Measurements from ENCODE around the gene C8A.

The C8A gene

DNA sequence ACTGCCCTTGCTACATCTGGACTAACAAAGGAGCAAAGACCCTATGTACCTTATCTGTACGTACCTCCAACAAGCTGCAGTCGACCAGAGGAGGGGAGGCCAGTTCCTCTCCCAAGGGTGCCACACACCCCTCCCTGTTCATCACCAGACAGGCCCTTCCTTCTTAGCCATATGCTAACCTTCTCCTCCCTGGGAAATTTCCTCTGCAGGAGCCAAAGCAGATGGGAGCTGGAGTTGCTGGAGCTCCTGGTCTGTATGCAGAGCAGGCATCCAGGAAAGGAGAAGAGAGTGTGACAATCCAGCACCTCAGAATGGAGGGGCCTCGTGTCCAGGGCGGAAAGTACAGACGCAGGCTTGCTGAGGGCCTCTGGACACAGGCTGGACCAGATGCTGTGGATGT is 62.8 kb downstream of the C8A start:
- Mint-ChIP-seq H3K27ac (no peak overlapping the region), H3K4me1 (ENCODE audit: low read depth) (no peaks in the 10 kb centered on the region), H3K27me3 (peaks cover 5% of the 10 kb centered on the region), H3K4me3 (no peak overlapping the region), H3K9me3 (ENCODE audit: low read depth) (no peaks in the 10 kb centered on the region), H3K36me3 (no peaks in the 10 kb centered on the region)

DNA sequence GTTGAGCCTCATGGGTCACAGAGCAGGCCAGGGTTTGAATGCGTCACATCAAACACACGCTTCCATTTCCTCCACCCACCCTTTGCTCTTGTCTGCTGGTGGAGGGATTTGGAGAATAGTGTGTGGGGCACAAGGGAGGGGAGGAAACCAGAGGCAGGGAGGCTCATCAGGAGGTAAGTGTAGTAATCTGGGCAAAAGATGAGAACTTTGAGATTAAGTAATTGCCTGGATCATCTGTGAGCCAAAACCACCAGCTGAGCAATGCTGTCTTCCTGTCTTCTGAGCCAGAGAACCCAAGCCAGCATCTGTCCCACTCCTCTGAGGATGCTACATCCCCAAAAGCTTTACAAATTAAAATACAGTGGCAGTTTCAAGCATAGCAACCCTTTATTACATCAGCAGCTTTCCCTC is 66.0 kb downstream of the C8A start:
- H3K4me1 Mint-ChIP-seq (ENCODE audit: low read depth) = no peaks in the 10 kb centered on the region
- H3K27ac Mint-ChIP-seq = no peak overlapping the region
- no peaks in the 10 kb centered on the region for H3K9me3 Mint-ChIP-seq (ENCODE audit: low read depth)
- H3K36me3 Mint-ChIP-seq = no peaks in the 10 kb centered on the region
- H3K27me3 Mint-ChIP-seq = peaks cover 4% of the 10 kb centered on the region
- H3K4me3 Mint-ChIP-seq = no peak overlapping the region

DNA sequence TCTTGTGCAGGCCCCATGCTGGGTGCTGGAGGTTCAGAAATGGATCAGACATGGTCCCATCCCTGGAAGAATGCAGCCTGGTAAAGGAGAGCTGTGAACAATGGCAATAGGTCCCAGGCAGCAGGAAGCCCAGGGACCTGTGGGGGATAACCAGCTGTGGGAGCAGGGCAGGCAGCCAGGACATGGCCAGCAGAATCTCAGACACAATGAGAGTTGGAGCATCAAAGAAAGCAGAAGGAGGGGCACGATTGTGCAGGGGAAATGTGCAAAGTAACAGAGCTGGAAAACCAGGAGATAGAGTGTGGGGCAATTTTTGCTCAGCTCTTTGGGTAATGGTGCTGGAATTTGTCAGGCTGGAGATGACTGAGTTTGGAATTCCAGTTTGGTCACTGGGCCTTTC is 66.9 kb downstream of the C8A start:
- no peaks in the 10 kb centered on the region for H3K9me3 Mint-ChIP-seq (ENCODE audit: low read depth)
- H3K4me1 Mint-ChIP-seq (ENCODE audit: low read depth) = no peaks in the 10 kb centered on the region
- peaks cover 4% of the 10 kb centered on the region for H3K27me3 Mint-ChIP-seq
- H3K27ac Mint-ChIP-seq = no peak overlapping the region
- H3K4me3 Mint-ChIP-seq = no peak overlapping the region
- no peaks in the 10 kb centered on the region for H3K36me3 Mint-ChIP-seq

GRCh38 chr1:56922070-56922469 is 67.5 kb downstream of the C8A start:
- H3K27me3 Mint-ChIP-seq = peaks cover 4% of the 10 kb centered on the region
- H3K4me1 Mint-ChIP-seq (ENCODE audit: low read depth) = no peaks in the 10 kb centered on the region
- no peak overlapping the region for H3K27ac Mint-ChIP-seq
- H3K4me3 Mint-ChIP-seq = no peak overlapping the region
- H3K9me3 Mint-ChIP-seq (ENCODE audit: low read depth) = no peaks in the 10 kb centered on the region
- H3K36me3 Mint-ChIP-seq = no peaks in the 10 kb centered on the region

DNA sequence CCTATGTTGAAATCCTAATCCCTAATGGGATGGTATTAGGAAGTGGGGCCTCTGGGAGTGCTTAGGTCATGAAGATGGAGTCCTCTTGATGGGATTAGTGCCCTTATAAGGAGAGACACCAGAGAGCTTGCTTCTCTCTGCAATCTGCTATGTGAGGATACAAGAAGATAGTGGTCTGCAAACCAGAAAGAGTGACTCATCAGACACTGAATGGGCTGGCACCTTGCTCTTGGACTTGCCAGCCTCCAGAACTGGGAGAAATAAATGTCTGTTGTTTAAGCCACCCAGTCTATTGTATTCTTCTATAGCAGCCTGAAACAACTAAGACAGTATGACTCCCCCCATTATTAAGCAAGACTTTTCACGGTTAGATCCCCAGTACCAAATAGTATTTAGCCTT is 67.9 kb downstream of the C8A start:
- H3K4me3 Mint-ChIP-seq = no peak overlapping the region
- no peaks in the 10 kb centered on the region for H3K4me1 Mint-ChIP-seq (ENCODE audit: low read depth)
- peaks cover 4% of the 10 kb centered on the region for H3K27me3 Mint-ChIP-seq
- no peak overlapping the region for H3K27ac Mint-ChIP-seq
- no peaks in the 10 kb centered on the region for H3K36me3 Mint-ChIP-seq
- H3K9me3 Mint-ChIP-seq (ENCODE audit: low read depth) = no peaks in the 10 kb centered on the region

GRCh38 chr1:56923201-56923600 is 68.6 kb downstream of the C8A start:
- Mint-ChIP-seq H3K9me3 (ENCODE audit: low read depth) (no peaks in the 10 kb centered on the region), H3K27ac (no peak overlapping the region), H3K4me1 (ENCODE audit: low read depth) (no peaks in the 10 kb centered on the region), H3K36me3 (no peaks in the 10 kb centered on the region), H3K4me3 (no peak overlapping the region), H3K27me3 (peaks cover 4% of the 10 kb centered on the region)

DNA sequence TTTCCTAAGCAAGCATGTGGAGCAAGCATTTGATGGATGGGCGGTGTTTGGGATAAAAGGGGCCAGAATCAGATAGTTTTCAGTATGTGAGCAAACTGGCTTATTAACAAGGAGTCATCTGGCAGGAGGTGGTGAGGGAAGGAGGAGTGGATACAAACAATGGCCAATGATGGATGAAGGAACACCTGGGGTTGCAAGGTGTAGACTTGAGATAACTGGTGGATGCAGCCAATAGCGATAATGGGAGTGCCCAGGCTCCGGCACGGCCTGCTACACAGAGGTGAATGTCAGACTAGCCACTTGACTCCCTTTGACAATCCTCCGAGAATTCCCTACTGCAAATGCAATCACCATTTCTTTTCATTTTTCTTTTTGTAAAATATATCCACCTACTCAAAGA is 69.5 kb downstream of the C8A start:
- no peaks in the 10 kb centered on the region for H3K9me3 Mint-ChIP-seq (ENCODE audit: low read depth)
- no peak overlapping the region for H3K4me3 Mint-ChIP-seq
- no peaks in the 10 kb centered on the region for H3K4me1 Mint-ChIP-seq (ENCODE audit: low read depth)
- H3K27me3 Mint-ChIP-seq = peaks cover 4% of the 10 kb centered on the region
- no peak overlapping the region for H3K27ac Mint-ChIP-seq
- no peaks in the 10 kb centered on the region for H3K36me3 Mint-ChIP-seq

- peaks cover 4% of the 10 kb centered on the region for H3K27me3 Mint-ChIP-seq
- H3K27ac Mint-ChIP-seq = no peak overlapping the region
- H3K4me3 Mint-ChIP-seq = no peak overlapping the region
- H3K4me1 Mint-ChIP-seq (ENCODE audit: low read depth) = no peaks in the 10 kb centered on the region
- no peaks in the 10 kb centered on the region for H3K9me3 Mint-ChIP-seq (ENCODE audit: low read depth)
- no peaks in the 10 kb centered on the region for H3K36me3 Mint-ChIP-seq
These were observed 70.6 kb downstream of the C8A start for GRCh38 chr1:56925193-56925592.

DNA sequence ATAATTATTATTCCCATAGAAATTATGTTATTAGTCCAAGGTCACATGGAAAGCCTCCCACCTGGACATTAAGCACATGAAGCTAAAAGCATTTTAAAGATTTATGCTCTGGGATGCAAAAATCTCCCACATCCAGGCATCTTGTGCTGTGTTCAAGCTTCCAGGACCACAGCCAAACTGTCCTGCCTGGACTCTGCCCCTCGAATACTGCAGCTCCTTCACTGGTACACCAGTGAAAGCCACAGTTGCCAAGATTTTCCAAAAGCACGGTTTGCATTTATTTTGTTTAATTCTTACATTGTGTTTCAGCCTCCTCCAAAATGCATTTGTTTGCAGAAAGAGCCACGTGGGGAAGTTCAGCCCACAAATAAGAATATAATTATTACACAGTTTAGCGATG is 72.6 kb downstream of the C8A start:
- Mint-ChIP-seq H3K36me3 (no peaks in the 10 kb centered on the region), H3K9me3 (ENCODE audit: low read depth) (no peaks in the 10 kb centered on the region), H3K4me1 (ENCODE audit: low read depth) (no peaks in the 10 kb centered on the region), H3K4me3 (no peak overlapping the region), H3K27me3 (peaks cover 4% of the 10 kb centered on the region), H3K27ac (no peak overlapping the region)

- H3K4me3 Mint-ChIP-seq = no peak overlapping the region
- H3K9me3 Mint-ChIP-seq (ENCODE audit: low read depth) = no peaks in the 10 kb centered on the region
- H3K27ac Mint-ChIP-seq = no peak overlapping the region
- no peaks in the 10 kb centered on the region for H3K4me1 Mint-ChIP-seq (ENCODE audit: low read depth)
- H3K27me3 Mint-ChIP-seq = peaks cover 4% of the 10 kb centered on the region
- no peaks in the 10 kb centered on the region for H3K36me3 Mint-ChIP-seq
These were observed 73.4 kb downstream of the C8A start for GRCh38 chr1:56927986-56928385.

DNA sequence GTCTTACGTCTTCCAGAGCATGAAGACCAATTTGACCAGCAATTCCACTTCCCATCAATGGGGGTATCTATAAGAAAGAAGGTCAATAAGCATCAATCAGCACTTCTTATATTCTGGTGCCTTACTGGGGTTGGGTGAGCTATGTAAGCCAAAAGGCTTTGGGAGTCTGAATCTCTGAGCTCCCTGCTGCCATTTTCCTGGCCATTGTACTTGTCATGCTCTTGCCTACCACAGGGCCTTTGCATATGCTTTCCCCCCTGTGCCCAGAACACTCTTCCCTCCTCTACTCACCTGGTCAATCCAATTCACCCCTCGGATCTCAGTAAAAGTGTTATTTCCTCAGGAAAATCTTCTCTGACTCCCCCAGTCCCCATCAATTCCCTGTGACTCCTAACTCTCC is 74.9 kb downstream of the C8A start:
- Mint-ChIP-seq H3K4me3 (no peak overlapping the region), H3K27me3 (peaks cover 4% of the 10 kb centered on the region)

GRCh38 chr1:56931211-56931610 is 76.6 kb downstream of the C8A start:
- H3K9me3 Mint-ChIP-seq (ENCODE audit: low read depth) = no peaks in the 10 kb centered on the region
- no peaks in the 10 kb centered on the region for H3K4me1 Mint-ChIP-seq (ENCODE audit: low read depth)
- H3K27me3 Mint-ChIP-seq = peaks cover 4% of the 10 kb centered on the region
- no peak overlapping the region for H3K27ac Mint-ChIP-seq
- H3K4me3 Mint-ChIP-seq = no peak overlapping the region
- H3K36me3 Mint-ChIP-seq = no peaks in the 10 kb centered on the region

More for the DNA sequence above, 74.9 kb downstream of the C8A start:
- no peaks in the 10 kb centered on the region for H3K4me1 Mint-ChIP-seq (ENCODE audit: low read depth)
- H3K27ac Mint-ChIP-seq = no peak overlapping the region
- no peaks in the 10 kb centered on the region for H3K36me3 Mint-ChIP-seq
- H3K9me3 Mint-ChIP-seq (ENCODE audit: low read depth) = no peaks in the 10 kb centered on the region

DNA sequence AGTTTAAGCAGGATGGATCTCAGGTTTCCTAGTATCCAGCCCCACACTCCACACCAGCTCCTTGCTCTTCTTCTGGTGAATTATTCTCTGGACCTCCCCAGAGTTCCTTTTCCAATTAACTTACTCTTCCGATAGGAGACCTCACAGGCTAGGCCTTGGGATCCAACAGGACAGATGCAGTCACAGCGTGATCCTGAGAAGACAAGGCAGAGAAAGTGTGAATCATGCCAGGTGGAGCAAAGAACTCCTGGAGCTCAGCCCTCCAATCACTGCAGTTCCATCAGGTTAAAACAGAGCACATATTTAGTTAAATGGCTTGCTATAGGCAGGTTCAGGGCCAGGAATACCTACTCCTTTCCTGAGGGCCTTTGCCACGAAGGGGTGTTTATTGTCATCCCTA is 77.1 kb downstream of the C8A start:
- Mint-ChIP-seq H3K9me3 (ENCODE audit: low read depth) (no peaks in the 10 kb centered on the region), H3K27me3 (peaks cover 4% of the 10 kb centered on the region), H3K4me3 (no peak overlapping the region), H3K27ac (no peak overlapping the region), H3K36me3 (no peaks in the 10 kb centered on the region), H3K4me1 (ENCODE audit: low read depth) (no peaks in the 10 kb centered on the region)

DNA sequence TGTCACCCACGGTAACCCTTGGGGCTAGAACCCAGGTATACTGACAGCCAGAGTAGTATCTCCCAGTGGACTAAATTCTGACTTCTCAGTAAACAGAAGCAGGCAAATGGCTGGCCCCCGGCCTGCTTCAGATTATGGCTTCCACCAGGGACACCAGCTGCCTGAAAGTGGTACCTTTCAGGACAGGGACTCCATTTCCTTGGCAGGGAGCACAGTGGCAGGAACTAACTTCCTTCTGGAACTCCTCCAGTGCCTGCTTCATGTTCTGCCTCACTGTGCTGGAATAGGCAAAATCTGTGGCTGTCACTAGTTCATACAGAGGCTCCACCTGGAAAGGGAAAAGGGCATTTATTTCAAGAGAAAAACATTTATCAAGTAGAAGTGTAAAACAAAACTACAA is 78.6 kb downstream of the C8A start:
- Mint-ChIP-seq H3K27me3 (peaks cover 4% of the 10 kb centered on the region), H3K9me3 (ENCODE audit: low read depth) (no peaks in the 10 kb centered on the region), H3K4me1 (ENCODE audit: low read depth) (no peaks in the 10 kb centered on the region), H3K4me3 (no peak overlapping the region), H3K27ac (no peak overlapping the region), H3K36me3 (no peaks in the 10 kb centered on the region)

DNA sequence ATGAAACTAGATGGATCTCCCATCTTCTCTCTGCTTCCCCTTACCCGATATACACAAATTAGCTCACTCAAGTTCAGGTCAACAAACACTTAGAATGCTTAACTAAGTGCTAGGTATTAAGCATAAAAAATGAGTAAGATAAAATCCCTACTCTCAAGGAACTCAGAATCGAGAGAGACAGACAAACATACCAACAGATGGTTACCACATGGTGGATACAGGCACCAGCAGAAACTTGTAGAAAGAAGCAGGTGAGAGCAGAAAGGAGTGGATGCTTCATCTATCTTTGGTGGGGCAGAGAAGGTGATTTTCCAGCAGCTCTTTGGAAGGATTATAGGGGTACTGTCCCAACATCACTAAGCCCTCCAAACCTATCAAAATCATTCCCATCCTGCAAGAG is 79.0 kb downstream of the C8A start:
- H3K4me3 Mint-ChIP-seq = no peak overlapping the region
- H3K27me3 Mint-ChIP-seq = peaks cover 4% of the 10 kb centered on the region
- H3K4me1 Mint-ChIP-seq (ENCODE audit: low read depth) = no peaks in the 10 kb centered on the region
- H3K9me3 Mint-ChIP-seq (ENCODE audit: low read depth) = no peaks in the 10 kb centered on the region
- no peak overlapping the region for H3K27ac Mint-ChIP-seq
- H3K36me3 Mint-ChIP-seq = no peaks in the 10 kb centered on the region

GRCh38 chr1:56934430-56935060 is 79.9 kb downstream of the C8A start:
- Mint-ChIP-seq H3K36me3 (no peaks in the 10 kb centered on the region), H3K9me3 (ENCODE audit: low read depth) (no peaks in the 10 kb centered on the region), H3K4me1 (ENCODE audit: low read depth) (no peaks in the 10 kb centered on the region), H3K27me3 (peaks cover 4% of the 10 kb centered on the region), H3K27ac (no peak overlapping the region), H3K4me3 (no peak overlapping the region)

Data from activated naive CD8-positive, alpha-beta T cell (primary cell).